GM10248 (cell line): ENCODE measurements around the gene PACS1.

Experiments used
- CTCF ChIA-PET: fragments of 300-600 bp; sonication (Branson Sonifier 250); formaldehyde crosslinking; extraction: SDS; loops from one replicate; lab custom pipeline; 2021; ENCODE audit warnings: antibody characterized with exemption; lab: Yijun Ruan, JAX
- POLR2A ChIA-PET: fragments of 350-650 bp; sonication (Branson Sonifier 250); formaldehyde crosslinking; extraction: SDS; loops from one replicate; lab custom pipeline; 2020; ENCODE audit warnings: antibody characterized with exemption; lab: Yijun Ruan, JAX
- DNase-seq: peaks from one replicate; pipeline ENCODE4 v3.0.0; 2012; ENCODE audit errors: extremely low spot score
- TF ChIP-seq, protein P1 (sequence below): IDR thresholded peaks from 2 replicates; pipeline ENCODE4 v1.5.1; 2012; ENCODE audit warnings: mild to moderate bottlenecking, low read depth; ENCODE audit errors: extremely low read depth, missing control alignments, control extremely low read depth

PACS1 gene

DNA sequence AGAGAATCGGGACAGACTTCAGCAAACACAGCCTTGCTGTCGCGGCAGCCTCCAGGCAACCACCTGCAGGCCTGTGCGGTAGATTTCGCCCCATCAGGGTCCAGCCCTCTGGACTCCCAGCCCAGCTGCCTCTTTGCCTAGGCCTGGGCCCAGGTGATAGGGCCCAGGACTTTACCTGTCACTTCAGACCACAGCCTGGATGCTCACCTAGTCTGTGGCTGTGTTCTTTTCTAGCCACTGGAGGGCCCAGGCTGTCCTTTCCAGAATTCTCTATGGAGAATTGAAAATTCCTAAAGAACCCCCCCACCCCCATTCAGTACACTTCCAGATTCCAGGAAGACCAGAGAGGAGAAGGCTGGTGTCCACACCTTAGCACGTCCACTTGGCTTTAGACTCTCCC lies 167.8 kb downstream of the PACS1 start:
- DNase-seq = no peak
- POLR2A ChIA-PET = no interaction called here
- TF ChIP-seq, protein P1, sequence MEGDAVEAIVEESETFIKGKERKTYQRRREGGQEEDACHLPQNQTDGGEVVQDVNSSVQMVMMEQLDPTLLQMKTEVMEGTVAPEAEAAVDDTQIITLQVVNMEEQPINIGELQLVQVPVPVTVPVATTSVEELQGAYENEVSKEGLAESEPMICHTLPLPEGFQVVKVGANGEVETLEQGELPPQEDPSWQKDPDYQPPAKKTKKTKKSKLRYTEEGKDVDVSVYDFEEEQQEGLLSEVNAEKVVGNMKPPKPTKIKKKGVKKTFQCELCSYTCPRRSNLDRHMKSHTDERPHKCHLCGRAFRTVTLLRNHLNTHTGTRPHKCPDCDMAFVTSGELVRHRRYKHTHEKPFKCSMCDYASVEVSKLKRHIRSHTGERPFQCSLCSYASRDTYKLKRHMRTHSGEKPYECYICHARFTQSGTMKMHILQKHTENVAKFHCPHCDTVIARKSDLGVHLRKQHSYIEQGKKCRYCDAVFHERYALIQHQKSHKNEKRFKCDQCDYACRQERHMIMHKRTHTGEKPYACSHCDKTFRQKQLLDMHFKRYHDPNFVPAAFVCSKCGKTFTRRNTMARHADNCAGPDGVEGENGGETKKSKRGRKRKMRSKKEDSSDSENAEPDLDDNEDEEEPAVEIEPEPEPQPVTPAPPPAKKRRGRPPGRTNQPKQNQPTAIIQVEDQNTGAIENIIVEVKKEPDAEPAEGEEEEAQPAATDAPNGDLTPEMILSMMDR = no peak
- CTCF ChIA-PET = interaction anchor here (6.5 kb wide), 1 partner anchor 16 kb away, joined by 49 read pairs; no protein-coding TSS in a partner anchor

GRCh38 chr11:66238786-66239413 lies 168.8 kb downstream of the PACS1 start:
- DNase-seq = no peak
- CTCF ChIA-PET = interaction anchor here (1.4 to 6.5 kb wide), 2 partner anchors 17 kb away, joined by 5 to 49 read pairs; no protein-coding TSS in a partner anchor
- POLR2A ChIA-PET = no interaction called here
- TF ChIP-seq, protein P1 = no peak

DNA sequence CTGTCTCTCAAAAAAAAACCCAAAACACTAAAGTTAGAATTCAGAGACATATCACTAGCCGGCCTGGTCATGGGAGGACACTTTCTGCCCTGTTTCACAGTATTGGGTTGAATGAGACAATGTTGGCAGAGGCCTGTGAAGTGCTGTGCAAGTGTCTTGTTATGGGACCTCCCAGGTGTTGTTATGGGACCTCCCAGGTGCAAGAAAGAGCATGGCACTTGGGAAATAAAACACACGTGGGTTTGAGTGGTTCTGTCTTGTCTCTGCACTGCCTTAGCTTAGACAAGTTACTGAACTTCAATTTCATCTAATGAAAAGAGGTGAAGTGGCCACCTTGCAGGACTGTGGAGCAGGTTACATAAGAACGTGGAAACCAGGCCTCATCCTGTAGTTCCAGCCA lies 169.4 kb downstream of the PACS1 start:
- TF ChIP-seq, protein P1 = no peak
- DNase-seq = no peak
- ChIA-PET CTCF (interaction anchor here (1.4 kb wide), 1 partner anchor 17 kb away, joined by 5 read pairs; no protein-coding TSS in a partner anchor), POLR2A (no interaction called here)

DNA sequence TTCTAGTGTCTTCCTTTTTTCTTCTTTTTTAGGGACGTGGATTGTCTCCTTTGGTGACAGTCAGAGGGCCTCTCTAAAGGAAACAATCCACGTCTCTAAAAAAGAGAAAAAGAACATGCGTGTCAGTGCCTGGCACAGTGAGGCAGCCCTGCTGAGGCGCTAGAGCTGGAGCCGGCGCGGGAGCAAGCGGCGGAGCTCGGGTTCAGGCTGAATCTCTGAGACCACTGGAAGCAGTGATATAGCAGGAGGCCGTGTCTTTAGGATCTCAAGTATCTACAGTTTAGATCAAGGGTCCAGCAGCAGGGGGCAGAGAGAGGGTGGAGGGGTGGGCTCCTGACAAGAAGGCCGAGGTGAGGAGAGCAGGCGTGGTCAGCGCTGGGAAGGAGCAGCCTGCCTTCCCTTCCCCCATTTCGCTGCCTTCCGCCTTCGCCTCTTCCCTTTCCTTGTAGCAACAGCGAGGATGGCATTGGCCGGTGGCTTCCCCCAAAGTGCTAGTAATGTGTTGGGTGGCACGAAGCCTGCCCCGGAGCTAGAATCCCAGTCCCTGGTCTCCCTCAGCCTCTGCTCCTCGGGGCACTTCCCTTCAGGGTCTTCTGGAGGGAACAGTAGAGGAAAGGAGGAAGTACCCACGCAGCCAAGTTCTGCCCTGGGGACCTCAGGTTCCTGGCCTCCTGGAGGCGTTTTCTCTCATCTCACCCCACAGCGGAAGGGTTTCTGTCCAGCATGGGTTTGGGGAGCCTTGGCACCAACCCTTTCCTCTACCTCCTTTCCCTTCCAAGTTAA lies 170.1 kb downstream of the PACS1 start:
- POLR2A ChIA-PET = no interaction called here
- no peak for DNase-seq
- TF ChIP-seq, protein P1 = no peak
- CTCF ChIA-PET = interaction anchor here (1.2 to 3.6 kb wide), 4 partner anchors 11 to 43 kb away, joined by 5 to 18 read pairs (median 6); no protein-coding TSS in a partner anchor

GRCh38 chr11:66240781-66241136 lies 170.7 kb downstream of the PACS1 start:
- no peak for DNase-seq
- TF ChIP-seq, protein P1 = no peak
- CTCF ChIA-PET = interaction anchor here (1.2 to 3.6 kb wide), 3 partner anchors 11 to 42 kb away, joined by 5 to 18 read pairs (median 7); no protein-coding TSS in a partner anchor
- POLR2A ChIA-PET = no interaction called here

GRCh38 chr11:66242095-66242765 lies 172.2 kb downstream of the PACS1 start:
- ChIA-PET POLR2A (no interaction called here), CTCF (interaction anchor here (1.9 to 3.6 kb wide), 2 partner anchors 9 to 20 kb away, joined by 5 to 18 read pairs; no protein-coding TSS in a partner anchor)
- TF ChIP-seq, protein P1 = no peak
- DNase-seq = no peak
